GM19238 (cell line): ENCODE data around the gene ZNF804B.

Experiments used
- DNase-seq: peaks from one replicate; pipeline ENCODE4 v3.0.0; 2011; ENCODE audit warnings: low spot score; ENCODE audit not compliant: insufficient read length

ZNF804B gene

GRCh38 chr7:88759230-88760135 lies at the start of gene ZNF804B:
ZNF804B (plus strand) TSS chr7:88759700; CDS start chr7:88759977, 277 bp downstream.
- DNase-seq = no peak

- DNase-seq = no peak
Measured at GRCh38 chr7:88735920-88736319, 23.6 kb upstream of the ZNF804B start.

- no peak for DNase-seq
Measured at GRCh38 chr7:88737632-88738031, 21.9 kb upstream of the ZNF804B start.

GRCh38 chr7:88746126-88746525 lies 13.4 kb upstream of the ZNF804B start:
- DNase-seq = no peak

- DNase-seq = no peak
Measured at GRCh38 chr7:88756802-88757201, 2.7 kb upstream of the ZNF804B start.

- no peak for DNase-seq
Measured at GRCh38 chr7:88757371-88757770, 2.1 kb upstream of the ZNF804B start.

GRCh38 chr7:88758381-88759229 lies 895 bp upstream of the ZNF804B start:
- no peak for DNase-seq

- no peak for DNase-seq
Measured at GRCh38 chr7:88760136-88760515, 626 bp downstream of the ZNF804B start.

GRCh38 chr7:88761779-88762178 lies 2.3 kb downstream of the ZNF804B start:
- no peak for DNase-seq

- DNase-seq = no peak
Measured at GRCh38 chr7:88771417-88771816, 11.9 kb downstream of the ZNF804B start.

GRCh38 chr7:88772776-88773175 lies 13.3 kb downstream of the ZNF804B start:
- DNase-seq = no peak

GRCh38 chr7:88775838-88776237 lies 16.3 kb downstream of the ZNF804B start:
- no peak for DNase-seq

GRCh38 chr7:88787777-88788176 lies 28.3 kb downstream of the ZNF804B start:
- DNase-seq = no peak

- no peak for DNase-seq
Measured at GRCh38 chr7:88789480-88790064, 30.1 kb downstream of the ZNF804B start.

- no peak for DNase-seq
Measured at GRCh38 chr7:88791891-88792290, 32.4 kb downstream of the ZNF804B start.

- no peak for DNase-seq
Measured at GRCh38 chr7:88792361-88792760, 32.9 kb downstream of the ZNF804B start.

- DNase-seq = no peak
Measured at GRCh38 chr7:88795553-88795952, 36.1 kb downstream of the ZNF804B start, which contains the start of gene TEX47. TEX47 (minus strand) TSS chr7:88795737; CDS start chr7:88794942, 795 bp downstream.

GRCh38 chr7:88801046-88801445 lies 41.5 kb downstream of the ZNF804B start:
- no peak for DNase-seq

- DNase-seq = no peak
Measured at GRCh38 chr7:88806280-88807037, 47.0 kb downstream of the ZNF804B start.

GRCh38 chr7:88818552-88818951 lies 59.1 kb downstream of the ZNF804B start:
- no peak for DNase-seq

GRCh38 chr7:88826222-88826621 lies 66.7 kb downstream of the ZNF804B start:
- no peak for DNase-seq
